HepG2 (cell line): Measurements from ENCODE around the gene CASR. TPM values are rescaled to one million over a fixed set of nuclear protein-coding genes. Genes with fewer than 3 reads are reported as not detected.

Experiments used
- ATAC-seq: fragments of 200-7000 bp; cut with Tn5 transposase; 3 replicates; pipeline ENCODE4 v1.9.1; 2020; ENCODE audit warnings: mild to moderate bottlenecking, moderate library complexity
- BruUV-seq: library from RNA; stranded (reverse); fragments of 400-500 nt; replicated peaks from 2 replicates; lab custom pipeline; 2021; lab: Mats Ljungman, UMichigan
- CTCF ChIA-PET: fragments of 300-600 bp; formaldehyde crosslinking; extraction: SDS; loops from one replicate; lab custom pipeline; 2021; ENCODE audit warnings: low total read pairs, inconsistent platforms, low intra/inter-chr PET ratio; lab: Yijun Ruan, JAX
- POLR2A ChIA-PET: fragments of 350-600 bp; sonication (Branson Sonifier 250); formaldehyde crosslinking; loops from one replicate; lab custom pipeline; 2020; ENCODE audit warnings: antibody characterized with exemption, inconsistent platforms; lab: Yijun Ruan, JAX
- DNase-seq: peaks from one replicate; pipeline ENCODE4 v3.0.0-alpha.2; 2015; ENCODE audit warnings: low spot score
- FAIRE-seq: peaks from 3 replicates; lab custom pipeline; 2011; peaks lifted over from hg19 to GRCh38; lab: Jason Lieb, UNC
- H2AFZ ChIP-seq: one replicate; pipeline ENCODE4 v1.6.1; 2011; ENCODE audit warnings: low read length, inconsistent platforms
- H3K27ac ChIP-seq: fragments of 300-600 bp; 3 replicates; pipeline ENCODE4 v1.8.0; 2011; ENCODE audit warnings: mixed run types, mild to moderate bottlenecking, mixed read lengths, low read length, inconsistent platforms; ENCODE audit not compliant: insufficient read depth; ENCODE audit errors: extremely low read length
- H3K27me3 ChIP-seq, 2 experiments: fragments of 200-600 bp in 1 of 2; 2 replicates in 1 of 2; 3 replicates in 1 of 2; pipeline versions ENCODE4 v1.6.0 to v1.8.0; 2011; ENCODE audit warnings: low read length in 2 of 2, mild to moderate bottlenecking in 2 of 2, moderate library complexity in 2 of 2, inconsistent platforms in 1 of 2; ENCODE audit not compliant: insufficient read depth in 2 of 2, control insufficient read depth in 1 of 2
- H3K36me3 ChIP-seq, 2 experiments: fragments of 200-600 bp in 1 of 2; replicated peaks in 1 of 2; 2 replicates in 1 of 2; 3 replicates in 1 of 2; pipeline versions ENCODE4 v1.5.1 to v1.8.0; 2011; ENCODE audit warnings: low read length in 2 of 2, inconsistent platforms in 1 of 2; ENCODE audit not compliant: insufficient read depth in 2 of 2, control insufficient read depth in 1 of 2
- H3K4me1 ChIP-seq: 2 replicates; pipeline ENCODE4 v1.5.1; 2012; ENCODE audit warnings: low read length, inconsistent platforms; ENCODE audit not compliant: insufficient read depth
- H3K4me2 ChIP-seq: 2 replicates; pipeline ENCODE4 v1.6.0; 2011; ENCODE audit warnings: low read depth, low read length, inconsistent platforms
- H3K4me3 ChIP-seq, 3 experiments: fragments of 200-600 bp in 1 of 3; sonication (generic), shearing (Covaris generic) in 1 of 3; replicated peaks in 1 of 3; 2 replicates each; pipeline ENCODE4 v1.5.1; 2011 to 2016; ENCODE audit warnings: low read length in 3 of 3, inconsistent platforms in 2 of 3, low read depth in 2 of 3, mild to moderate bottlenecking in 2 of 3, control low read depth in 1 of 3, mixed read lengths in 1 of 3; ENCODE audit not compliant: insufficient read depth in 1 of 3
- H3K79me2 ChIP-seq: one replicate; pipeline ENCODE4 v1.6.1; 2011; ENCODE audit warnings: low read length, inconsistent platforms; ENCODE audit not compliant: insufficient read depth
- H3K9ac ChIP-seq: 2 replicates; pipeline ENCODE4 v1.6.0; 2011; ENCODE audit warnings: mild to moderate bottlenecking, low read depth, low read length, inconsistent platforms; ENCODE audit not compliant: insufficient read depth
- H3K9me3 ChIP-seq: 2 replicates; pipeline ENCODE4 v1.5.1; 2012; ENCODE audit warnings: mild to moderate bottlenecking, low read length
- H4K20me1 ChIP-seq: 2 replicates; pipeline ENCODE4 v1.6.0; 2011; ENCODE audit warnings: inconsistent platforms, mild to moderate bottlenecking, low read length, moderate library complexity; ENCODE audit not compliant: insufficient read depth
- FOXO1 ChIP-seq: sonication (generic); formaldehyde crosslinking; IDR thresholded peaks from 2 replicates; pipeline ENCODE4 v1.4.0; 2020; ENCODE audit warnings: missing genetic modification reagents
- KLF6 ChIP-seq: IDR thresholded peaks from 2 replicates; pipeline ENCODE4 v1.8.0; 2016; ENCODE audit warnings: missing biosample characterization, missing genetic modification reagents
- PHF21A ChIP-seq: sonication (generic); formaldehyde crosslinking; IDR thresholded peaks from 2 replicates; pipeline ENCODE4 v1.5.0; 2020; ENCODE audit warnings: mild to moderate bottlenecking, missing genetic modification reagents
- POLR2AphosphoS5 ChIP-seq: IDR thresholded peaks from 2 replicates; pipeline ENCODE4 v1.6.1; 2012; ENCODE audit warnings: low read depth, low read length
- SP5 ChIP-seq: IDR thresholded peaks from 2 replicates; pipeline ENCODE4 v1.6.1; 2016; ENCODE audit warnings: low read depth, borderline replicate concordance
- STAT6 ChIP-seq: sonication (generic); formaldehyde crosslinking; IDR thresholded peaks from 2 replicates; pipeline ENCODE4 v1.4.0; 2020; ENCODE audit warnings: missing genetic modification reagents, mild to moderate bottlenecking, borderline replicate concordance
- ZMAT3 ChIP-seq: sonication (generic); formaldehyde crosslinking; conservative IDR thresholded peaks from 2 replicates; pipeline ENCODE4 v1.7.0; 2021; ENCODE audit warnings: missing genetic modification reagents
- ZNF274 ChIP-seq: sonication (generic); formaldehyde crosslinking; IDR thresholded peaks from 2 replicates; pipeline ENCODE4 v1.5.1; 2020; ENCODE audit warnings: mild to moderate bottlenecking, missing genetic modification reagents
- ZNF546 ChIP-seq: sonication (generic); formaldehyde crosslinking; conservative IDR thresholded peaks from 2 replicates; pipeline ENCODE4 v1.8.1; 2023; ENCODE audit warnings: mild to moderate bottlenecking, missing genetic modification reagents
- WGBS: methylation state at CpG from one replicate; pipeline ENCODE4 v1.1.6; 2017; ENCODE audit warnings: low lambda C conversion rate; 5-methylcytosine and 5-hydroxymethylcytosine counted together
- in situ Hi-C: cut with HindIII; loops from 2 replicates; pipeline ENCODE4 v1.10.0; 2017; ENCODE audit warnings: low pct_unique_long_range_greater_than_20kb; ENCODE audit not compliant: extremely low pct_ligation_motif_present
- intact Hi-C: fragments of 100-400 bp; cut with micrococcal nuclease; formaldehyde crosslinking; loops from one replicate; pipeline ENCODE4 v1.10.0; 2022; ENCODE audit not compliant: unreplicated experiment
- polyA plus RNA-seq, 8 experiments: library from polyadenylated mRNA; depleted of rRNA in 3 of 8; stranded (reverse) in 7 of 8; unstranded in 1 of 8; fragments of >200 nt; fragmentation: Illumina TruSeq in 4 of 8; extraction: Trizol in 4 of 8; gene quantifications; 2 replicates each; pipeline versions ENCODE4 v1.2.1 to v1.2.3, GENCODE V29; 2011 to 2016; ENCODE audit warnings: low read depth in 4 of 8, missing spikeins in 1 of 8, mixed read lengths in 1 of 8; ENCODE audit not compliant: insufficient read depth in 1 of 8
- total RNA-seq, 5 experiments: library from RNA; depleted of rRNA; stranded (reverse); fragments of >200 nt; fragmentation: Illumina TruSeq; extraction: Trizol; gene quantifications; 2 replicates each; pipeline ENCODE4 v1.2.3, GENCODE V29; 2016; ENCODE audit warnings: low read depth in 1 of 5

The CASR gene
- total and polyA plus RNA-seq, 2 of the 13 experiments (the other 11 are each of a cell fraction or from before 2014, with no cell fraction given): not detected

GRCh38 chr3:122232485-122232884 lies 49.0 kb downstream of the CASR start (continued):
- TF ChIP-seq STAT6 (CRISPR knock-in tag): no peak

- H3K79me2 ChIP-seq: no peaks in the 10 kb centered on the region
- intact Hi-C loops: no loop called here
- WGBS: 44% methylated on average over 13 of the region's 13 CpGs
- FAIRE-seq: no peak
- no TSS peak for BruUV-seq
- H2AFZ ChIP-seq: no peak overlapping the region
- no peaks in the 10 kb centered on the region for H3K9me3 ChIP-seq
- H4K20me1 ChIP-seq: no peaks in the 10 kb centered on the region
- in situ Hi-C loops: no loop called here
- TF ChIP-seq KLF6 (CRISPR knock-in tag): no peak
- no peak for TF ChIP-seq FOXO1 (CRISPR knock-in tag)
- TF ChIP-seq ZNF546: no peak
- TF ChIP-seq ZMAT3 (CRISPR knock-in tag): no peak
- no peak for TF ChIP-seq POLR2AphosphoS5
- no peak for TF ChIP-seq SP5
- TF ChIP-seq PHF21A: no peak
- no peak for TF ChIP-seq ZNF274 (CRISPR knock-in tag)
- no peak overlapping the region for H3K4me3 ChIP-seq
- ChIA-PET POLR2A (no interaction called here), CTCF (no interaction called here)
- H3K36me3 ChIP-seq: no peaks in the 10 kb centered on the region
- peaks cover 0 to 21% of the 10 kb centered on the region in 2 experiments; a peak in 2 of 5 replicates for H3K27me3 ChIP-seq
- no peak overlapping the region for H3K27ac ChIP-seq
- no peak for ATAC-seq
- H3K4me2 ChIP-seq: no peak overlapping the region
- no peak overlapping the region for H3K9ac ChIP-seq
- no peak for DNase-seq
- no peaks in the 10 kb centered on the region for H3K4me1 ChIP-seq
Observed at GRCh38 chr3:122233101-122233952, 49.9 kb downstream of the CASR start.
